Activated CD4-positive, alpha-beta T cell treated with anti-CD3 and anti-CD28 coated beads for 36 hours (primary cell): ENCODE measurements around the gene NNAT. TPM values are rescaled to one million over a fixed set of nuclear protein-coding genes. Genes with fewer than 3 reads are reported as not detected.
"Not testable (repeated sequence)": the region's sequence is repeated elsewhere in the genome, so short reads cannot be mapped to it uniquely, and the experiment has no call there.

Experiments
- ATAC-seq: fragments of 200-7000 bp; cut with Tn5 transposase; one replicate; pipeline ENCODE4 v1.10.0; 2021; ENCODE audit warnings: mild to moderate bottlenecking, moderate library complexity
- CTCF ChIA-PET: fragments of 350-600 bp; sonication (Branson Sonifier 250); formaldehyde crosslinking; loops from one replicate; lab custom pipeline; 2021; ENCODE audit warnings: antibody characterized with exemption; lab: Charles Lee
- POLR2A ChIA-PET: fragments of 350-600 bp; sonication (Branson Sonifier 250); formaldehyde crosslinking; loops from one replicate; lab custom pipeline; 2021; ENCODE audit warnings: antibody characterized with exemption, inconsistent platforms; lab: Charles Lee
- DNase-seq: peaks from one replicate; pipeline ENCODE4 v3.0.0-alpha.2; 2020
- H3K27ac Mint-ChIP-seq: one replicate; pipeline ENCODE4 v1.8.0; 2021; ENCODE audit warnings: mixed read lengths
- H3K27me3 Mint-ChIP-seq: one replicate; pipeline ENCODE4 v1.8.0; 2021; ENCODE audit warnings: mixed read lengths
- H3K36me3 Mint-ChIP-seq: one replicate; pipeline ENCODE4 v1.8.0; 2021; ENCODE audit warnings: low read depth, mixed read lengths
- H3K4me1 Mint-ChIP-seq: one replicate; pipeline ENCODE4 v1.8.0; 2021; ENCODE audit warnings: mixed read lengths
- H3K4me3 Mint-ChIP-seq: one replicate; pipeline ENCODE4 v1.8.0; 2021; ENCODE audit warnings: mild to moderate bottlenecking, moderate library complexity, mixed read lengths
- H3K9me3 Mint-ChIP-seq: one replicate; pipeline ENCODE4 v1.8.0; 2021; ENCODE audit warnings: low read depth, mixed read lengths
- intact Hi-C, 2 experiments: fragments of 100-400 bp; cut with DNase I in 1 of 2; cut with micrococcal nuclease in 1 of 2; formaldehyde crosslinking; loops; one replicate each; pipeline versions ENCODE4 v1.14.2 to v1.15.1; 2022 to 2024; cut with DNase I, micrococcal nuclease
- total RNA-seq, 2 experiments: library from RNA; stranded (reverse); gene quantifications; one replicate each; pipeline ENCODE4 v1.2.3, GENCODE V29; 2021

Gene NNAT
- total RNA-seq: under 1 TPM; 0.42 to 0.91 TPM

GRCh38 chr20:37521061-37521771, at the start of gene NNAT:
TSS of gene NNAT (plus strand) at chr20:37521250. CDS start at chr20:37521332, 82 bp downstream.
- Mint-ChIP-seq H3K9me3 (no peaks in the 10 kb centered on the region), H3K36me3 (peaks cover 14% of the 10 kb centered on the region), H3K27ac (no peak within 1 kb of the TSS), H3K27me3 (no peaks in the 10 kb centered on the region), H3K4me1 (peaks cover 35% of the 10 kb centered on the region), H3K4me3 (peak within 1 kb of the TSS; percentile 66)
- ATAC-seq (no peak), DNase-seq (peak; percentile 33)
- intact Hi-C loops: loop anchor here in 1 of 2 experiments (10.0 kb wide), 1 partner anchor 914 kb away; the partner anchor contains the start of gene SNHG17
- ChIA-PET CTCF (interaction anchor here (0.7 to 2.0 kb wide), 3 partner anchors 13 to 41 kb away, joined by 3 to 10 read pairs (median 3); no protein-coding TSS in a partner anchor), POLR2A (interaction anchor here (0.5 to 0.7 kb wide), 3 partner anchors 10 to 524 kb away, joined by 3 to 5 read pairs (median 4); partner anchors contain the start of gene RPN2)

GRCh38 chr20:37471741-37472235, 49.3 kb upstream of the NNAT start:
- CTCF ChIA-PET: no interaction called here
- H3K4me1 Mint-ChIP-seq: no peaks in the 10 kb centered on the region

GRCh38 chr20:37472435-37472834, 48.6 kb upstream of the NNAT start:
- DNase-seq, H3K9me3 Mint-ChIP-seq, H3K36me3 Mint-ChIP-seq, H3K27me3 Mint-ChIP-seq, ATAC-seq, H3K27ac Mint-ChIP-seq, H3K4me3 Mint-ChIP-seq, H3K4me1 Mint-ChIP-seq, POLR2A ChIA-PET, intact Hi-C loops: not testable (repeated sequence)
- CTCF ChIA-PET: interaction anchor here (0.6 kb wide), 1 partner anchor 16 kb away, joined by 3 read pairs; no protein-coding TSS in a partner anchor

More at GRCh38 chr20:37471741-37472235, 49.3 kb upstream of the NNAT start:
- Mint-ChIP-seq H3K27ac (no peak overlapping the region), H3K27me3 (peaks cover 11% of the 10 kb centered on the region), H3K4me3 (no peak overlapping the region), H3K9me3 (no peaks in the 10 kb centered on the region), H3K36me3 (no peaks in the 10 kb centered on the region)
- intact Hi-C loops: no loop called here
- no peak for ATAC-seq
- no peak for DNase-seq
- POLR2A ChIA-PET: no interaction called here

GRCh38 chr20:37473249-37474000, 47.6 kb upstream of the NNAT start:
- CTCF ChIA-PET: no interaction called here
- H3K9me3 Mint-ChIP-seq: no peaks in the 10 kb centered on the region

GRCh38 chr20:37474386-37474785, 46.7 kb upstream of the NNAT start:
- Mint-ChIP-seq H3K9me3 (no peaks in the 10 kb centered on the region), H3K27me3 (peaks cover 11% of the 10 kb centered on the region), H3K27ac (no peak overlapping the region), H3K4me1 (no peaks in the 10 kb centered on the region), H3K36me3 (no peaks in the 10 kb centered on the region), H3K4me3 (no peak overlapping the region)
- ChIA-PET POLR2A (no interaction called here), CTCF (no interaction called here)
- DNase-seq (no peak), ATAC-seq (no peak)
- intact Hi-C loops: no loop called here

More at GRCh38 chr20:37473249-37474000, 47.6 kb upstream of the NNAT start:
- POLR2A ChIA-PET: no interaction called here
- Mint-ChIP-seq H3K4me1 (no peaks in the 10 kb centered on the region), H3K4me3 (no peak overlapping the region), H3K36me3 (no peaks in the 10 kb centered on the region), H3K27ac (no peak overlapping the region), H3K27me3 (peaks cover 9% of the 10 kb centered on the region)
- intact Hi-C loops: no loop called here
- ATAC-seq: no peak
- no peak for DNase-seq

GRCh38 chr20:37475252-37475651, 45.8 kb upstream of the NNAT start:
- DNase-seq: no peak
- Mint-ChIP-seq H3K4me3 (no peak overlapping the region), H3K27me3 (peaks cover 12% of the 10 kb centered on the region), H3K9me3 (no peaks in the 10 kb centered on the region), H3K4me1 (no peaks in the 10 kb centered on the region), H3K27ac (no peak overlapping the region), H3K36me3 (no peaks in the 10 kb centered on the region)
- ATAC-seq: no peak
- ChIA-PET CTCF (no interaction called here), POLR2A (no interaction called here)
- intact Hi-C loops: no loop called here

- no peaks in the 10 kb centered on the region for H3K36me3 Mint-ChIP-seq
- H3K9me3 Mint-ChIP-seq: no peaks in the 10 kb centered on the region
- ATAC-seq (no peak), DNase-seq (no peak)
- ChIA-PET POLR2A (no interaction called here), CTCF (no interaction called here)
- H3K4me3 Mint-ChIP-seq: no peak overlapping the region
- intact Hi-C loops: no loop called here
- H3K4me1 Mint-ChIP-seq: no peaks in the 10 kb centered on the region
- no peak overlapping the region for H3K27ac Mint-ChIP-seq
- peaks cover 15% of the 10 kb centered on the region for H3K27me3 Mint-ChIP-seq
Observed at GRCh38 chr20:37477041-37477440, 44.0 kb upstream of the NNAT start.

GRCh38 chr20:37479266-37479665, 41.8 kb upstream of the NNAT start:
- intact Hi-C loops: no loop called here
- CTCF ChIA-PET: no interaction called here
- no peaks in the 10 kb centered on the region for H3K4me1 Mint-ChIP-seq
- H3K4me3 Mint-ChIP-seq: no peak overlapping the region
- ATAC-seq (no peak), DNase-seq (no peak)
- no peaks in the 10 kb centered on the region for H3K36me3 Mint-ChIP-seq
- H3K27ac Mint-ChIP-seq: no peak overlapping the region
- peaks cover 15% of the 10 kb centered on the region for H3K27me3 Mint-ChIP-seq
- POLR2A ChIA-PET: interaction anchor here (0.6 kb wide), 1 partner anchor 63 kb away, joined by 3 read pairs; no protein-coding TSS in a partner anchor
- H3K9me3 Mint-ChIP-seq: no peaks in the 10 kb centered on the region

GRCh38 chr20:37479925-37480691, 40.9 kb upstream of the NNAT start:
- intact Hi-C loops: no loop called here
- POLR2A ChIA-PET: no interaction called here
- H3K4me1 Mint-ChIP-seq: no peaks in the 10 kb centered on the region
- H3K9me3 Mint-ChIP-seq: no peaks in the 10 kb centered on the region
- DNase-seq (no peak), ATAC-seq (no peak)
- CTCF ChIA-PET: no interaction called here
- H3K36me3 Mint-ChIP-seq: no peaks in the 10 kb centered on the region
- no peak overlapping the region for H3K4me3 Mint-ChIP-seq
- no peak overlapping the region for H3K27ac Mint-ChIP-seq
- H3K27me3 Mint-ChIP-seq: peaks cover 15% of the 10 kb centered on the region

GRCh38 chr20:37480919-37481318, 40.1 kb upstream of the NNAT start:
- ChIA-PET CTCF (interaction anchor here (1.0 kb wide), 1 partner anchor 13 kb away, joined by 3 read pairs; no protein-coding TSS in a partner anchor), POLR2A (no interaction called here)
- no peaks in the 10 kb centered on the region for H3K36me3 Mint-ChIP-seq
- no peak overlapping the region for H3K4me3 Mint-ChIP-seq
- H3K4me1 Mint-ChIP-seq: no peaks in the 10 kb centered on the region
- no peak overlapping the region for H3K27ac Mint-ChIP-seq
- intact Hi-C loops: no loop called here
- no peak for ATAC-seq
- no peaks in the 10 kb centered on the region for H3K9me3 Mint-ChIP-seq
- H3K27me3 Mint-ChIP-seq: peaks cover 15% of the 10 kb centered on the region
- DNase-seq: no peak

- Mint-ChIP-seq H3K36me3 (no peaks in the 10 kb centered on the region), H3K4me1 (no peaks in the 10 kb centered on the region), H3K27ac (no peak overlapping the region), H3K9me3 (no peaks in the 10 kb centered on the region), H3K27me3 (peaks cover 14% of the 10 kb centered on the region), H3K4me3 (no peak overlapping the region)
- CTCF ChIA-PET: interaction anchor here (1.0 kb wide), 1 partner anchor 12 kb away, joined by 3 read pairs; no protein-coding TSS in a partner anchor
- ATAC-seq (no peak), DNase-seq (no peak)
- POLR2A ChIA-PET: no interaction called here
- intact Hi-C loops: no loop called here
Observed at GRCh38 chr20:37481610-37482009, 39.4 kb upstream of the NNAT start.
